Caco-2 (cell line): ENCODE results near the gene JPT2. TPM values are rescaled to one million over a fixed set of nuclear protein-coding genes. Genes with fewer than 3 reads are reported as not detected.

ENCODE experiments used
- BruUV-seq: library from RNA; stranded (reverse); fragments of 400-500 nt; replicated peaks from 2 replicates; lab custom pipeline; 2021; lab: Mats Ljungman, UMichigan
- CTCF ChIA-PET: fragments of 300-600 bp; sonication (Branson Sonifier 250); formaldehyde crosslinking; loops from one replicate; lab custom pipeline; 2022; ENCODE audit warnings: antibody characterized with exemption; lab: Charles Lee
- POLR2A ChIA-PET: fragments of 300-600 bp; sonication (Branson Sonifier 250); formaldehyde crosslinking; loops from one replicate; lab custom pipeline; 2022; ENCODE audit warnings: antibody characterized with exemption; lab: Charles Lee
- DNase-seq, 2 experiments: peaks; one replicate each; pipeline versions ENCODE4 v3.0.0 to v3.0.0-alpha.2; 2020 to 2022
- H3K27me3 ChIP-seq: replicated peaks from 2 replicates; pipeline ENCODE4 v1.6.0; 2011; ENCODE audit warnings: low read length; ENCODE audit not compliant: control insufficient read depth, insufficient read depth
- H3K36me3 ChIP-seq: 2 replicates; pipeline ENCODE4 v1.5.1; 2011; ENCODE audit warnings: low read length; ENCODE audit not compliant: control insufficient read depth, insufficient read depth
- H3K4me1 ChIP-seq: fragments of 250-450 bp; sonication (Bioruptor Pico); 2 replicates; pipeline ENCODE4 v1.5.1; 2020; ENCODE audit warnings: mild to moderate bottlenecking
- H3K4me3 ChIP-seq: 2 replicates; pipeline ENCODE4 v1.5.1; 2011; ENCODE audit warnings: low read depth, mild to moderate bottlenecking, control low read depth, low read length
- H3K9me3 ChIP-seq: fragments of 250-450 bp; sonication (Bioruptor Pico); 2 replicates; pipeline ENCODE4 v1.5.1; 2020; ENCODE audit warnings: mild to moderate bottlenecking, moderate library complexity
- H3K27ac Mint-ChIP-seq: one replicate; pipeline ENCODE4 v1.8.0; 2022; ENCODE audit warnings: mixed read lengths; ENCODE audit not compliant: unreplicated experiment
- H3K27me3 Mint-ChIP-seq: one replicate; pipeline ENCODE4 v1.8.0; 2022; ENCODE audit warnings: mixed read lengths; ENCODE audit not compliant: insufficient read depth, unreplicated experiment
- H3K36me3 Mint-ChIP-seq: one replicate; pipeline ENCODE4 v1.8.0; 2022; ENCODE audit warnings: mild to moderate bottlenecking, mixed read lengths; ENCODE audit not compliant: insufficient read depth, unreplicated experiment
- H3K4me1 Mint-ChIP-seq: one replicate; pipeline ENCODE4 v1.8.0; 2022; ENCODE audit warnings: low read depth, mixed read lengths; ENCODE audit not compliant: unreplicated experiment
- H3K4me3 Mint-ChIP-seq: one replicate; pipeline ENCODE4 v1.8.0; 2022; ENCODE audit warnings: mild to moderate bottlenecking, moderate library complexity, mixed read lengths; ENCODE audit not compliant: unreplicated experiment
- H3K9me3 Mint-ChIP-seq: one replicate; pipeline ENCODE4 v1.8.0; 2022; ENCODE audit warnings: mixed read lengths; ENCODE audit not compliant: unreplicated experiment
- intact Hi-C: fragments of 100-400 bp; cut with micrococcal nuclease; formaldehyde crosslinking; loops from one replicate; pipeline ENCODE4 v1.10.0; 2022; ENCODE audit not compliant: unreplicated experiment
- total RNA-seq: library from RNA; stranded (reverse); gene quantifications from 2 replicates; pipeline ENCODE4 v1.2.3, GENCODE V29; 2022
- TF ChIP-seq, protein P1 (sequence below), 2 experiments: fragments of 200-600 bp in 1 of 2; IDR thresholded peaks; 1 replicate in 1 of 2; 2 replicates in 1 of 2; pipeline versions ENCODE4 v1.5.1 to v1.8.0; 2011 to 2022; ENCODE audit warnings: antibody characterized with exemption in 1 of 2, control low read depth in 1 of 2, inconsistent platforms in 1 of 2, low read depth in 1 of 2, low read length in 1 of 2, mild to moderate bottlenecking in 1 of 2, moderate library complexity in 1 of 2; ENCODE audit not compliant: insufficient read depth in 1 of 2, severe bottlenecking in 1 of 2, unreplicated experiment in 1 of 2

JPT2 gene
- total RNA-seq, 1 experiment from 2014 or later: 178 TPM

DNA sequence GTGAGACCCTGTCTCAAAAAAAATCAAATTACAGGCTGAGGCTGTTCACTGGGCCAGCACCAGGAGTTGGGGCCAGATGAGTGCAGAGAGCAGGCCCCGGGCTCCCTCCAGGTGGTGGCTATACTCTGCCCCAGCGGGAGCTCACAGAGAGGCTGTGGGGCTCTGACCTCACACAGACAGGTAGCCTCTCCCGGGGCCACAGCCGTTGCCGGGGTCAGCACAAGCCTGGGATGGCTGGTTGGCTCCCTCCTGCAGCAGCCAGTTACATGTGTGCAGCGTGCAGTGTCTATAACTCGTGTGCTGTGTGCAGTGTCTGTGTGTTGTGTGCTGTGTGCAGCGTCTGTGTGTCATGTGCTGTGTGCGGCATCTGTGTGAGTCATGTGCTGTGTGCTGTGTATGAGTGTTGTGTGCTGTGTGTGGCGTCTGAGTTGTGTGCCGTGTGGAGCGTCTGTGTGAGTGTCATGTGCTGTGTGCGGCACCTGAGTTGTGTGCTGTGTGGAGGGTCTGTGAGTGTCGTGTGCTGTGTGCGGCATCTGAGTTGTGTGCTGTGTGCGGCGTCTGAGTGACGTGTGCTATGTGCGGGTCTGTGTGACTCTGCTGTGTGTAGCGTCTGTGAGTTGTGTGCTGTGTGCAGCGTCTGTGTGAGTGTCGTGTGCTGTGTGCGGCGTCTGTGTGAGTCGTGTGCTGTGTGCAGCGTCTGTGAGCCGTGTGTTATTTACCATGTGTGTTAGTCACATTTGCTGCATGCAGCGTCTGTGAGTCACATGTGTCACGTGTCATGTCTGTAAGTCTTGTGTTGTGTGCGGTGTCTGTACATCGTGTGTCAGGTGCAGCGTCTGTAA, 48.8 kb downstream of the JPT2 start:
- no peak for DNase-seq
- Mint-ChIP-seq H3K36me3 (peaks cover 21% of the 10 kb centered on the region), H3K27me3 (no peaks in the 10 kb centered on the region), H3K27ac (no peak overlapping the region), H3K4me1 (no peaks in the 10 kb centered on the region), H3K9me3 (no peaks in the 10 kb centered on the region), H3K4me3 (no peak overlapping the region)
- intact Hi-C loops: no loop called here
- no peaks in the 10 kb centered on the region for H3K9me3 ChIP-seq
- H3K27me3 ChIP-seq: no peaks in the 10 kb centered on the region
- CTCF ChIA-PET: no interaction called here
- POLR2A ChIA-PET: no interaction called here
- H3K4me3 ChIP-seq: no peak overlapping the region
- no peaks in the 10 kb centered on the region for H3K4me1 ChIP-seq
- H3K36me3 ChIP-seq: no peaks in the 10 kb centered on the region; the same call in none of the 2 replicates
- TF ChIP-seq, protein P1, sequence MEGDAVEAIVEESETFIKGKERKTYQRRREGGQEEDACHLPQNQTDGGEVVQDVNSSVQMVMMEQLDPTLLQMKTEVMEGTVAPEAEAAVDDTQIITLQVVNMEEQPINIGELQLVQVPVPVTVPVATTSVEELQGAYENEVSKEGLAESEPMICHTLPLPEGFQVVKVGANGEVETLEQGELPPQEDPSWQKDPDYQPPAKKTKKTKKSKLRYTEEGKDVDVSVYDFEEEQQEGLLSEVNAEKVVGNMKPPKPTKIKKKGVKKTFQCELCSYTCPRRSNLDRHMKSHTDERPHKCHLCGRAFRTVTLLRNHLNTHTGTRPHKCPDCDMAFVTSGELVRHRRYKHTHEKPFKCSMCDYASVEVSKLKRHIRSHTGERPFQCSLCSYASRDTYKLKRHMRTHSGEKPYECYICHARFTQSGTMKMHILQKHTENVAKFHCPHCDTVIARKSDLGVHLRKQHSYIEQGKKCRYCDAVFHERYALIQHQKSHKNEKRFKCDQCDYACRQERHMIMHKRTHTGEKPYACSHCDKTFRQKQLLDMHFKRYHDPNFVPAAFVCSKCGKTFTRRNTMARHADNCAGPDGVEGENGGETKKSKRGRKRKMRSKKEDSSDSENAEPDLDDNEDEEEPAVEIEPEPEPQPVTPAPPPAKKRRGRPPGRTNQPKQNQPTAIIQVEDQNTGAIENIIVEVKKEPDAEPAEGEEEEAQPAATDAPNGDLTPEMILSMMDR (IDR thresholded peaks at IDR 0.05; ENCODE audit: insufficient read depth in 1 of 2, low read depth in 1 of 2, low read length in 1 of 2, severe bottlenecking in 1 of 2, unreplicated experiment in 1 of 2): no peak
- BruUV-seq: no TSS peak

DNA sequence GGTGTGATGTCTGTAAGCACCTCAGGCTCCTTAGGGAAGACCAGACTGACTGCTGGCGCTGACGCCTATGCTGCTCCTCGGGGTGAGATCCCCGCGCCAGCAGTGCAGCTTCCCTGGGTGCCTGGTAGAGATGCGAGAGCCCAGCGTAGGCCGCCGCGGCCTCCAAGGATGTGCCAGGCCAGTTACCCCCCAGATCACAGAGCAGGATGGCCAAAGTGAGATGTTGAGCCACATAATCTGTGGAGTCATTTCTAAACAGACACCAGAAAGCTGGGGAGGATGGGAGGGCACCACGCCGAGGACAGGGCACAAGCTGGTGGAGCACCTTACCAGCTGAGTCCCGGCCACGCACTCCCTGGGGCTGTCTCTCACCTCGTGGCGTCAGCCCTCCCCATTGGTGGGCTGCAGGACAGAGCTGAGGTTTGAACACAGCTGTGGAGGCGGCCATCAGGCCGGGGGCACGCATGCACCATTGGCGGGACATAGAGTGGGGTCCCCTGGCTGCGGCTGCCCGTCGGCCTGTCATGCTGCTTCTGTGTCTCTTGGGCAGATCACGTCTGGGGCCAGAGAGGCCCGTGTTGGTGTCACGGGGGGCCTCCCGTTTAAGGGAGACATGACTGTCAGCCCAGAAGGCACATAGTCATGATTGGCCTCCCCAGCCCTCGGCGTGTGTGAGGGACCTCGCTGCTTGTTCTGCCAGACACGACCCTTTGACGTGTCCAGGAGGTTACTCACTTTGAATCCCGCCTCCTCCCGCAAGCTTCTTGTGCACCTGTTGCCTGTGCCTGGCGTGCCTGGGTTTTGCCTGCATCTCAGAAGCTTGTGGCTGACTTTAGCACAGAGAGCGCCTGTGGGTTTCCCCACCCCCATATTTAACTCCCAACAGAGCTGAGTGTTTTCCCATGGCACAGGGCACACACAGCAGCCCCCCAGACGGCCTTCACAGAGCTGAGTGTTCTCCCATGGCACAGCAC, 49.9 kb downstream of the JPT2 start:
- Mint-ChIP-seq H3K4me3 (no peak overlapping the region), H3K36me3 (peaks cover 23% of the 10 kb centered on the region), H3K27ac (no peak overlapping the region), H3K9me3 (no peaks in the 10 kb centered on the region), H3K27me3 (no peaks in the 10 kb centered on the region), H3K4me1 (no peaks in the 10 kb centered on the region)
- no peaks in the 10 kb centered on the region for H3K9me3 ChIP-seq
- no peak overlapping the region for H3K4me3 ChIP-seq
- no peaks in the 10 kb centered on the region; the same call in none of the 2 replicates for H3K36me3 ChIP-seq
- TF ChIP-seq, protein P1 (IDR thresholded peaks at IDR 0.05; ENCODE audit: insufficient read depth in 1 of 2, low read depth in 1 of 2, low read length in 1 of 2, severe bottlenecking in 1 of 2, unreplicated experiment in 1 of 2): no peak
- DNase-seq: no peak
- no TSS peak for BruUV-seq
- no peaks in the 10 kb centered on the region for H3K4me1 ChIP-seq
- POLR2A ChIA-PET: no interaction called here
- intact Hi-C loops: no loop called here
- CTCF ChIA-PET: interaction anchor here (0.6 to 1.3 kb wide), 2 partner anchors 22 to 39 kb away, joined by 3 to 5 read pairs; partner anchors contain the start of gene MAPK8IP3
- no peaks in the 10 kb centered on the region for H3K27me3 ChIP-seq

DNA sequence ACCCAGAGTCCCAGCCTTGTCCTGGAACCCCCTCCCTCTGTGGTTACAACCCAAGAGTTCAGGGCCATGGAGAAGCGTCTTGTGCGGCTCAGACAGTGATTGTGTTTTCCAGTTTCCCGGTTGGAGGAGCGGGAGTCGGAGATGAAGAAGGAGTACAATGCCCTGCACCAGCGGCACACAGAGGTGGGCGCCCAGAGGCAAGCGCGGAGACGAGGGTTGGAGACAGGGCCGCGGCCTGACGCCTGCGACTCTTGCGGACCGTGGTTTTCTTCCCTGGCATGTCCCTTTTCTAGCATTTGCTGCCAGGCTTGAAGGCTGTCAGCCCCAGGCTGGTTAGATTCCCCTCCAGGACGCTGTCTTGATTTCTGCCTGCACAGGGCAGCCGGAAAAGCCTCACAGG, 50.9 kb downstream of the JPT2 start:
- Mint-ChIP-seq H3K4me1 (no peaks in the 10 kb centered on the region), H3K9me3 (no peaks in the 10 kb centered on the region), H3K27me3 (no peaks in the 10 kb centered on the region), H3K27ac (no peak overlapping the region), H3K36me3 (peaks cover 23% of the 10 kb centered on the region), H3K4me3 (no peak overlapping the region)
- Histone ChIP-seq H3K4me1 (no peaks in the 10 kb centered on the region), H3K4me3 (no peak overlapping the region), H3K9me3 (no peaks in the 10 kb centered on the region), H3K27me3 (no peaks in the 10 kb centered on the region), H3K36me3 (no peaks in the 10 kb centered on the region; the same call in none of the 2 replicates)
- TF ChIP-seq, protein P1 (IDR thresholded peaks at IDR 0.05; ENCODE audit: insufficient read depth in 1 of 2, low read depth in 1 of 2, low read length in 1 of 2, severe bottlenecking in 1 of 2, unreplicated experiment in 1 of 2): no peak
- DNase-seq: no peak
- CTCF ChIA-PET: interaction anchor here (1.3 kb wide), 1 partner anchor 23 kb away, joined by 5 read pairs; the partner anchor contains the start of gene MAPK8IP3
- BruUV-seq: no TSS peak
- intact Hi-C loops: no loop called here
- POLR2A ChIA-PET: no interaction called here
